Astrocyte (in vitro differentiated cells and primary cell): ENCODE data around the gene GMDS. TPM values are rescaled to one million over a fixed set of nuclear protein-coding genes. Genes with fewer than 3 reads are reported as not detected.

Experiments used
- DNase-seq: peaks from one replicate; pipeline ENCODE4 v3.0.0-alpha.2; 2010; ENCODE audit warnings: low read depth
- FAIRE-seq: peaks from 2 replicates; lab custom pipeline; 2011; peaks lifted over from hg19 to GRCh38; lab: Jason Lieb, UNC
- H2AFZ ChIP-seq: 2 replicates; pipeline ENCODE4 v1.6.0; 2012; ENCODE audit warnings: low read depth, low read length, inconsistent platforms
- H3K27ac ChIP-seq: 2 replicates; pipeline ENCODE4 v1.5.1; 2011; ENCODE audit warnings: low read depth, low read length, inconsistent platforms
- H3K27me3 ChIP-seq: 2 replicates; pipeline ENCODE4 v1.6.0; 2011; ENCODE audit warnings: low read length, inconsistent platforms; ENCODE audit not compliant: insufficient read depth
- H3K36me3 ChIP-seq: 2 replicates; pipeline ENCODE4 v1.5.1; 2011; ENCODE audit warnings: low read length, inconsistent platforms; ENCODE audit not compliant: insufficient read depth
- H3K4me1 ChIP-seq: 2 replicates; pipeline ENCODE4 v1.5.1; 2011; ENCODE audit warnings: low read length, inconsistent platforms; ENCODE audit not compliant: insufficient read depth
- H3K4me2 ChIP-seq: 2 replicates; pipeline ENCODE4 v1.6.0; 2012; ENCODE audit warnings: low read length, inconsistent platforms
- H3K4me3 ChIP-seq: 2 replicates; pipeline ENCODE4 v1.5.1; 2011; ENCODE audit warnings: low read depth, mild to moderate bottlenecking, low read length, inconsistent platforms; ENCODE audit not compliant: insufficient read depth
- H3K79me2 ChIP-seq: 2 replicates; pipeline ENCODE4 v1.6.0; 2012; ENCODE audit warnings: mild to moderate bottlenecking, low read length, inconsistent platforms; ENCODE audit not compliant: insufficient read depth
- H3K9ac ChIP-seq: 2 replicates; pipeline ENCODE4 v1.6.0; 2012; ENCODE audit warnings: mild to moderate bottlenecking, low read length, inconsistent platforms
- H3K9me3 ChIP-seq: 2 replicates; pipeline ENCODE4 v1.5.1; 2012; ENCODE audit warnings: low read depth, mild to moderate bottlenecking, low read length, inconsistent platforms; ENCODE audit not compliant: insufficient read depth
- H4K20me1 ChIP-seq: 2 replicates; pipeline ENCODE4 v1.6.0; 2012; ENCODE audit warnings: low read length, inconsistent platforms; ENCODE audit not compliant: insufficient read depth
- H3K27ac Mint-ChIP-seq: one replicate; pipeline ENCODE4 v1.8.0; 2021; ENCODE audit warnings: mild to moderate bottlenecking, mixed read lengths; ENCODE audit not compliant: unreplicated experiment
- H3K27me3 Mint-ChIP-seq: one replicate; pipeline ENCODE4 v1.8.0; 2021; ENCODE audit warnings: low read depth, mixed read lengths; ENCODE audit not compliant: unreplicated experiment
- H3K36me3 Mint-ChIP-seq: one replicate; pipeline ENCODE4 v1.8.0; 2021; ENCODE audit warnings: low read depth, mixed read lengths; ENCODE audit not compliant: unreplicated experiment
- H3K4me1 Mint-ChIP-seq: one replicate; pipeline ENCODE4 v1.8.0; 2021; ENCODE audit warnings: low read depth, mixed read lengths; ENCODE audit not compliant: unreplicated experiment
- H3K4me3 Mint-ChIP-seq: one replicate; pipeline ENCODE4 v1.8.0; 2021; ENCODE audit warnings: mild to moderate bottlenecking, moderate library complexity, mixed read lengths; ENCODE audit not compliant: unreplicated experiment
- H3K9me3 Mint-ChIP-seq: one replicate; pipeline ENCODE4 v1.8.0; 2021; ENCODE audit warnings: mild to moderate bottlenecking, mixed read lengths; ENCODE audit not compliant: unreplicated experiment
- EZH2 ChIP-seq: IDR thresholded peaks from 2 replicates; pipeline ENCODE4 v1.6.1; 2012; ENCODE audit warnings: mild to moderate bottlenecking, low read length, inconsistent platforms; ENCODE audit not compliant: insufficient read depth
- total RNA-seq: library from RNA; stranded (reverse); gene quantifications from 2 replicates; pipeline ENCODE4 v1.2.1, GENCODE V29; 2021
- TF ChIP-seq, protein P1 (sequence below): IDR thresholded peaks from 2 replicates; pipeline ENCODE4 v1.5.1; 2011; ENCODE audit warnings: low read depth, mild to moderate bottlenecking, inconsistent platforms, low read length, moderate library complexity; ENCODE audit not compliant: insufficient read depth

The GMDS gene
- total RNA-seq, 1 donor from 2014 or later: 9.4 TPM

DNA sequence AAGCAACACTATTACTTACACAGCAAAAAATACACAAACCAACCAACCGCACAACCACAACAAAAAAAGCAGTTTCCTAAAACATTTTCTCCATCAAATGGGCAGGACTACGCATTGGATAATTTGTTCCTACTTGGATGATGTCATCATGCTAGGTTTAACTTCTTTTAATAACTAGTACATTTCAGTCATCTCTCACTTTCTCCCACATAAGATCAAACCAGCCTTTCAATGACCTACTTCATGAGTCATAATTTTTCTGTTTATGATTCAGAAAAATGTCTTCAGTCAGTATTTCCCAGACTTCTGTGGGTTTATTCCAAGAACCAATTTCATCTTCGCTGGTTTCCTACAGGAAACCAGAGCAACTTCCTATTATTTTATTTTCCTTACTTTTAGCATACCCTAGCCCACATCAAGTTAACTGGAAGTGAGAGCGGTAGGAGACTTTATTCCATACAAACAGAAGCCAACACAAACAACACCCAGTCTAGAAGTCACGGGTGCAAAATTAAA, 134.2 kb downstream of the GMDS start:
- H3K79me2 ChIP-seq: no peaks in the 10 kb centered on the region
- no peak overlapping the region for H3K9ac ChIP-seq
- H3K4me2 ChIP-seq: peak overlapping the region; percentile 23
- H3K27ac ChIP-seq: peak overlapping the region; percentile 27
- no peak overlapping the region for H3K4me3 ChIP-seq
- peaks cover 9% of the 10 kb centered on the region for H3K4me1 Mint-ChIP-seq
- peaks cover 2% of the 10 kb centered on the region for H3K27me3 Mint-ChIP-seq
- no peaks in the 10 kb centered on the region for H4K20me1 ChIP-seq
- no peak for TF ChIP-seq EZH2
- TF ChIP-seq, protein P1, sequence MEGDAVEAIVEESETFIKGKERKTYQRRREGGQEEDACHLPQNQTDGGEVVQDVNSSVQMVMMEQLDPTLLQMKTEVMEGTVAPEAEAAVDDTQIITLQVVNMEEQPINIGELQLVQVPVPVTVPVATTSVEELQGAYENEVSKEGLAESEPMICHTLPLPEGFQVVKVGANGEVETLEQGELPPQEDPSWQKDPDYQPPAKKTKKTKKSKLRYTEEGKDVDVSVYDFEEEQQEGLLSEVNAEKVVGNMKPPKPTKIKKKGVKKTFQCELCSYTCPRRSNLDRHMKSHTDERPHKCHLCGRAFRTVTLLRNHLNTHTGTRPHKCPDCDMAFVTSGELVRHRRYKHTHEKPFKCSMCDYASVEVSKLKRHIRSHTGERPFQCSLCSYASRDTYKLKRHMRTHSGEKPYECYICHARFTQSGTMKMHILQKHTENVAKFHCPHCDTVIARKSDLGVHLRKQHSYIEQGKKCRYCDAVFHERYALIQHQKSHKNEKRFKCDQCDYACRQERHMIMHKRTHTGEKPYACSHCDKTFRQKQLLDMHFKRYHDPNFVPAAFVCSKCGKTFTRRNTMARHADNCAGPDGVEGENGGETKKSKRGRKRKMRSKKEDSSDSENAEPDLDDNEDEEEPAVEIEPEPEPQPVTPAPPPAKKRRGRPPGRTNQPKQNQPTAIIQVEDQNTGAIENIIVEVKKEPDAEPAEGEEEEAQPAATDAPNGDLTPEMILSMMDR: no peak
- no peak overlapping the region for H2AFZ ChIP-seq
- H3K27ac Mint-ChIP-seq: no peak overlapping the region
- H3K4me1 ChIP-seq: no peaks in the 10 kb centered on the region
- H3K9me3 Mint-ChIP-seq: no peaks in the 10 kb centered on the region
- no peak overlapping the region for H3K4me3 Mint-ChIP-seq
- no peaks in the 10 kb centered on the region for H3K9me3 ChIP-seq
- FAIRE-seq (no peak), DNase-seq (peak; percentile 72)
- no peaks in the 10 kb centered on the region for H3K27me3 ChIP-seq
- no peaks in the 10 kb centered on the region for H3K36me3 Mint-ChIP-seq
- no peaks in the 10 kb centered on the region for H3K36me3 ChIP-seq

GRCh38 chr6:2110504-2110903, 134.9 kb downstream of the GMDS start:
- FAIRE-seq: no peak
- Mint-ChIP-seq H3K27ac (peak overlapping the region; percentile 29), H3K4me3 (no peak overlapping the region), H3K36me3 (no peaks in the 10 kb centered on the region), H3K27me3 (peaks cover 2% of the 10 kb centered on the region), H3K4me1 (peaks cover 8% of the 10 kb centered on the region), H3K9me3 (no peaks in the 10 kb centered on the region)
- Histone ChIP-seq H2AFZ (no peak overlapping the region), H3K4me3 (no peak overlapping the region), H3K27me3 (no peaks in the 10 kb centered on the region), H3K27ac (no peak overlapping the region), H3K4me1 (no peaks in the 10 kb centered on the region), H3K9me3 (no peaks in the 10 kb centered on the region), H3K4me2 (peak overlapping the region; percentile 23), H3K79me2 (no peaks in the 10 kb centered on the region), H4K20me1 (no peaks in the 10 kb centered on the region), H3K9ac (no peak overlapping the region), H3K36me3 (no peaks in the 10 kb centered on the region)
- DNase-seq: no peak
- TF ChIP-seq EZH2: no peak
- TF ChIP-seq, protein P1: no peak

DNA sequence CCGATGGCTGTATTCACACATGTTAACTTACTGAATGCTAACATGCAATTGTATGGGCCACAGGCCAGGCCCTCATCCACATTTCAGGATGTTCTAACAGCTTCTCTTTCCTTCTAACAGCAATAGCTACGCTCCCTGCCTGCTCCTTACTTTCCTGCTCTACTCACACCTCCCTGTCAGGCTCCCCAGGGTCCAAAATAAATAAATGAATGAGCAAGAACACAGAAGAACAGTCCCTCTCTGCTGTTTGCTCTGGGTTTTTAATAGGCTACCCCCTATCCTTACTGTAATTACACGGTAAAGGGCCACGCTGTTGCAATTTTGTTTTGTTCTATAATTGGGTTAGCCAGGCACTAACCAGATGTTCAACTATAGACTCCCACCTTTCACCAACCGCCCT, 135.6 kb downstream of the GMDS start:
- Histone ChIP-seq H3K36me3 (no peaks in the 10 kb centered on the region), H3K79me2 (no peaks in the 10 kb centered on the region), H3K4me2 (no peak overlapping the region), H3K4me1 (no peaks in the 10 kb centered on the region), H3K9me3 (no peaks in the 10 kb centered on the region), H3K27ac (no peak overlapping the region), H3K4me3 (no peak overlapping the region), H4K20me1 (no peaks in the 10 kb centered on the region), H3K27me3 (no peaks in the 10 kb centered on the region), H3K9ac (no peak overlapping the region), H2AFZ (no peak overlapping the region)
- no peak for TF ChIP-seq EZH2
- TF ChIP-seq, protein P1: no peak
- Mint-ChIP-seq H3K4me3 (no peak overlapping the region), H3K36me3 (no peaks in the 10 kb centered on the region), H3K27me3 (peaks cover 2% of the 10 kb centered on the region), H3K9me3 (no peaks in the 10 kb centered on the region), H3K27ac (no peak overlapping the region), H3K4me1 (peaks cover 8% of the 10 kb centered on the region)
- DNase-seq (no peak), FAIRE-seq (no peak)
